HepG2 (cell line): ENCODE data around the gene COMMD10.

Experiments
- EP300 ChIP-seq, 3 experiments: sonication (generic) in 1 of 3; formaldehyde crosslinking in 1 of 3; IDR thresholded peaks; 2 replicates each; pipeline versions ENCODE4 v1.5.1 to v1.6.1; 2011 to 2020; ENCODE audit warnings: low read depth in 2 of 3, low read length in 2 of 3, borderline replicate concordance in 1 of 3, improper control_type of control experiment in 1 of 3, mild to moderate bottlenecking in 1 of 3, missing genetic modification reagents in 1 of 3, moderate library complexity in 1 of 3
- EZH2 ChIP-seq: conservative IDR thresholded peaks from 2 replicates; pipeline ENCODE4 v1.6.1; 2012; ENCODE audit warnings: mild to moderate bottlenecking, low read depth, low read length, moderate library complexity
- MTA3 ChIP-seq: sonication (generic); formaldehyde crosslinking; IDR thresholded peaks from 2 replicates; pipeline ENCODE4 v1.4.0; 2020; ENCODE audit warnings: missing genetic modification reagents
- TCF7L2 ChIP-seq: IDR thresholded peaks from 2 replicates; pipeline ENCODE4 v1.6.1; 2011; ENCODE audit warnings: mild to moderate bottlenecking, low read depth, low read length, moderate library complexity
- TF ChIP-seq, protein P1 (sequence below): fragments of 450-650 bp; IDR thresholded peaks from 2 replicates; pipeline ENCODE4 v1.6.1; 2017

DNA sequence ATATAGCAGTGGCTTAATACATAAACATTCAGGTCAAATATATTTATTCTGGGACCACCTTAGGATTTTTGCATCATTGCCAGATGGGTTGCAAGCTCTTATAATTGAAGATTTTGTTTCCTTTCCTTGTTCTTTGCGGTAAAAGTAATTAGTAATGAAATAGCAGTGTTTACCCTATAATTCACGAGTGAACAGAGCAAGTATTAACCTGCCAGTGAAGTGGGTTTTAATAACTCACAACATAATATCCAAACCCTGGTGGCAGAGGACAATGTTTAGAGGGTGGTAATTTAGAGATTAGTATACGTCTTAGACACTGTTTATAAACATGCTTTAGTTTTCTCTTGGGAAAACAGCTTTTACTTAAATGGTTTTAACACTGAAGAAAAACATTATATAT lies 40.8 kb upstream of the COMMD10 start:
- TF ChIP-seq TCF7L2, result no peak
- TF ChIP-seq MTA3 (CRISPR knock-in tag), result no peak
- TF ChIP-seq, protein P1, sequence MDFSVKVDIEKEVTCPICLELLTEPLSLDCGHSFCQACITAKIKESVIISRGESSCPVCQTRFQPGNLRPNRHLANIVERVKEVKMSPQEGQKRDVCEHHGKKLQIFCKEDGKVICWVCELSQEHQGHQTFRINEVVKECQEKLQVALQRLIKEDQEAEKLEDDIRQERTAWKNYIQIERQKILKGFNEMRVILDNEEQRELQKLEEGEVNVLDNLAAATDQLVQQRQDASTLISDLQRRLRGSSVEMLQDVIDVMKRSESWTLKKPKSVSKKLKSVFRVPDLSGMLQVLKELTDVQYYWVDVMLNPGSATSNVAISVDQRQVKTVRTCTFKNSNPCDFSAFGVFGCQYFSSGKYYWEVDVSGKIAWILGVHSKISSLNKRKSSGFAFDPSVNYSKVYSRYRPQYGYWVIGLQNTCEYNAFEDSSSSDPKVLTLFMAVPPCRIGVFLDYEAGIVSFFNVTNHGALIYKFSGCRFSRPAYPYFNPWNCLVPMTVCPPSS, result no peak
- TF ChIP-seq EZH2, result no peak
- no peak for TF ChIP-seq EP300 (IDR thresholded peaks at IDR 0.05; ENCODE audit: low read depth in 2 of 2, low read length in 2 of 2)
- no peak for TF ChIP-seq EP300 (CRISPR knock-in tag; IDR thresholded peaks at IDR 0.05; ENCODE audit: borderline replicate concordance)
